Neural cell (in vitro differentiated cells): ENCODE measurements around the gene TEX38. TPM values are rescaled to one million over a fixed set of nuclear protein-coding genes. Genes with fewer than 3 reads are reported as not detected.
"Not testable (repeated sequence)": the region's sequence is repeated elsewhere in the genome, so short reads cannot be mapped to it uniquely, and the experiment has no call there.

Experiments
- H2AFZ ChIP-seq: fragments of 200-600, 300-800 bp; sonication (generic), shearing (Covaris generic); 2 replicates; pipeline ENCODE4 v1.6.0; 2014; ENCODE audit warnings: low read depth, mild to moderate bottlenecking, antibody characterized with exemption, low read length, moderate library complexity
- H3F3A ChIP-seq: fragments of 200-600 bp; shearing (Covaris generic); 2 replicates; pipeline ENCODE4 v1.6.1; 2016; ENCODE audit warnings: mild to moderate bottlenecking, moderate library complexity, mixed read lengths, antibody characterized with exemption, low read length; ENCODE audit not compliant: insufficient read depth, poor library complexity, severe bottlenecking
- H3K27ac ChIP-seq: fragments of 200-600, 300-800 bp; sonication (generic), shearing (Covaris generic); 2 replicates; pipeline ENCODE4 v1.5.1; 2014; ENCODE audit warnings: mild to moderate bottlenecking, low read length, moderate library complexity
- H3K27me3 ChIP-seq: fragments of 300-800, 200-600 bp; sonication (generic), shearing (Covaris generic); 2 replicates; pipeline ENCODE4 v1.6.0; 2014; ENCODE audit warnings: mild to moderate bottlenecking, low read depth, low read length, moderate library complexity; ENCODE audit not compliant: insufficient read depth
- H3K36me3 ChIP-seq: fragments of 300-800, 200-600 bp; sonication (generic), shearing (Covaris generic); 2 replicates; pipeline ENCODE4 v1.5.1; 2014; ENCODE audit warnings: mild to moderate bottlenecking, antibody characterized with exemption, low read length, moderate library complexity; ENCODE audit not compliant: insufficient read depth
- H3K4me2 ChIP-seq: fragments of 300-800, 200-600 bp; sonication (generic), shearing (Covaris generic); 2 replicates; pipeline ENCODE4 v1.6.0; 2014; ENCODE audit warnings: mild to moderate bottlenecking, low read length
- H3K4me3 ChIP-seq: fragments of 300-800, 200-600 bp; sonication (generic), shearing (Covaris generic); 2 replicates; pipeline ENCODE4 v1.5.1; 2014; ENCODE audit warnings: mild to moderate bottlenecking, low read length, moderate library complexity
- H3K79me2 ChIP-seq: fragments of 200-600 bp; shearing (Covaris generic); replicated peaks from 2 replicates; pipeline ENCODE4 v1.6.0; 2014; ENCODE audit warnings: mild to moderate bottlenecking, low read length, moderate library complexity; ENCODE audit not compliant: insufficient read depth
- H3K9ac ChIP-seq: fragments of 300-800, 200-600 bp; sonication (generic), shearing (Covaris generic); 2 replicates; pipeline ENCODE4 v1.6.1; 2016; ENCODE audit warnings: mild to moderate bottlenecking, low read length, mixed read lengths
- H3K9me2 ChIP-seq: fragments of 200-600 bp; shearing (Covaris generic); 2 replicates; pipeline ENCODE4 v1.6.1; 2016; ENCODE audit warnings: mild to moderate bottlenecking, low read length, mixed read lengths; ENCODE audit not compliant: insufficient read depth
- H3K9me3 ChIP-seq: fragments of 200-600, 300-800 bp; sonication (generic), shearing (Covaris generic); 2 replicates; pipeline ENCODE4 v1.6.1; 2016; ENCODE audit warnings: mild to moderate bottlenecking, mixed run types, low read length, moderate library complexity, mixed read lengths
- H4K20me1 ChIP-seq: fragments of 200-600 bp; shearing (Covaris generic); 2 replicates; pipeline ENCODE4 v1.6.1; 2016; ENCODE audit warnings: mild to moderate bottlenecking, mixed run types; ENCODE audit not compliant: insufficient read depth
- CTCF ChIP-seq: fragments of 450-650 bp; IDR thresholded peaks from 2 replicates; pipeline ENCODE4 v1.5.1; 2014; ENCODE audit warnings: antibody characterized with exemption, mild to moderate bottlenecking, moderate library complexity; ENCODE audit not compliant: poor library complexity, severe bottlenecking
- EP300 ChIP-seq: fragments of 450-650 bp; conservative IDR thresholded peaks from 2 replicates; pipeline ENCODE4 v1.6.1; 2014; ENCODE audit warnings: antibody characterized with exemption, mild to moderate bottlenecking, moderate library complexity; ENCODE audit not compliant: poor library complexity, severe bottlenecking
- EZH2 ChIP-seq: fragments of 200-600, 300-800 bp; shearing (Covaris generic), sonication (generic); IDR thresholded peaks from 2 replicates; pipeline ENCODE4 v1.6.1; 2014; ENCODE audit warnings: antibody characterized with exemption, low read length, borderline replicate concordance, mild to moderate bottlenecking; ENCODE audit not compliant: insufficient read depth, poor library complexity, severe bottlenecking
- MXI1 ChIP-seq: fragments of 450-650 bp; conservative IDR thresholded peaks from 2 replicates; pipeline ENCODE4 v1.6.1; 2014; ENCODE audit warnings: antibody characterized with exemption, mild to moderate bottlenecking; ENCODE audit not compliant: poor library complexity, severe bottlenecking
- POLR2AphosphoS5 ChIP-seq: IDR thresholded peaks from 2 replicates; pipeline ENCODE4 v1.6.1; 2012
- RAD21 ChIP-seq: fragments of 450-650 bp; conservative IDR thresholded peaks from 2 replicates; pipeline ENCODE4 v1.6.1; 2014; ENCODE audit warnings: antibody characterized with exemption, mild to moderate bottlenecking, moderate library complexity
- SMC3 ChIP-seq: fragments of 450-650 bp; conservative IDR thresholded peaks from 2 replicates; pipeline ENCODE4 v1.6.1; 2014; ENCODE audit warnings: antibody characterized with exemption, mild to moderate bottlenecking, moderate library complexity; ENCODE audit not compliant: poor library complexity
- TAF1 ChIP-seq: IDR thresholded peaks from 2 replicates; pipeline ENCODE4 v1.6.1; 2012; ENCODE audit warnings: low read depth
- polyA plus RNA-seq: library from polyadenylated mRNA; depleted of rRNA; stranded (reverse); fragments of >200 nt; gene quantifications from 2 replicates; pipeline ENCODE4 v1.2.3, GENCODE V29; 2014
- TF ChIP-seq, protein P1 (sequence below): IDR thresholded peaks from 2 replicates; pipeline ENCODE4 v1.6.1; 2012; ENCODE audit warnings: borderline replicate concordance

Gene TEX38
- polyA plus RNA-seq, 1 donor from 2014 or later, result not detected

DNA sequence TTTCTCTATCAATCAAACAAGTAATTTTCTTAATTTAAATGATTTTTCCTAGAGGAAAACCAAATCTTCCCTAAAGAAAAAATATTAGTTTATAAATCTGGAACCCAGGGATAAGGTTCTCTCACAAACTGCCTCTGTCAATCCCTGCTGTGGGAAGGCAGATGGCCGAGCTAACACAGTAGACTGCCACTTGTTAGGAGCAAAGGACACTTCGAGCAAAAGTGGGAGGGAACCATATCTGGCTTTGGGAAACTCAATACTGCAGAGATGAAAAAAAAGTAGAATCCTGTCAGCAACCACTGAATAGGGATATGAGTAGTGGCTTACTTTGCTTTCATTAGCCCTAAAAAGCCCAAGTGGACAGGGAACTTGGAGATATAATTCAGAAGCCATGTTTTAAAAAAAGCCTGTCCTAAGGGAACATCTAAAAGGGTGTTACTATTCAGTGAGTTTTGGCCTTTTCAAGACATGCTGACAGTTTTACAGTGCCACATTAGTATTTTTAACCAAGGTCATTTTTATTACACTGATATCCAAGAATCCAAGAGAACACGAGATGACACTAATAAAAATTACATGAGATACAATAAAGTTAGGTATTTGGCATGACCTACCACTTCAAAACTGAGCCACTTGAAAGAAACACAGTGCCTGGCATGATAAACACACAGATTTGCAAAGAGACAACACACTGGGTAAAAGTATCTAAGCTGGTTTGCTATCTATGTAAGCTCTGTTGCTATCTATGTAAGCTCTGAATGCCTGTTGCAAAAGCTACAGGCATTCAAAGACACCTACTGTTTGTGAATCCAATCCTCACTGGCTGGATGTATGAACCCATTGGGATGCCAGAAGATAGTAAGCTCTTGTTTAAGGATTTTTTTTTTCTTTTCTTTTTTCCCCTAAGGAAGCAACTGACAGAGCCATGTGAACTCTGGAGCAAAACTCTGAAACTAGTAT, 21.4 kb downstream of the TEX38 start:
- H4K20me1 ChIP-seq, result no peaks in the 10 kb centered on the region
- H3K4me3 ChIP-seq, result no peak overlapping the region
- no peaks in the 10 kb centered on the region for H3K9me2 ChIP-seq
- no peaks in the 10 kb centered on the region for H3K79me2 ChIP-seq
- no peak overlapping the region for H3K27ac ChIP-seq
- H3F3A ChIP-seq, result no peaks in the 10 kb centered on the region
- H3K9me3 ChIP-seq, result no peaks in the 10 kb centered on the region
- no peak overlapping the region for H3K4me2 ChIP-seq
- TF ChIP-seq EP300 (no peak), POLR2AphosphoS5 (no peak), CTCF (no peak), MXI1 (no peak), SMC3 (no peak), EZH2 (no peak), TAF1 (no peak), RAD21 (no peak)
- TF ChIP-seq, protein P1, sequence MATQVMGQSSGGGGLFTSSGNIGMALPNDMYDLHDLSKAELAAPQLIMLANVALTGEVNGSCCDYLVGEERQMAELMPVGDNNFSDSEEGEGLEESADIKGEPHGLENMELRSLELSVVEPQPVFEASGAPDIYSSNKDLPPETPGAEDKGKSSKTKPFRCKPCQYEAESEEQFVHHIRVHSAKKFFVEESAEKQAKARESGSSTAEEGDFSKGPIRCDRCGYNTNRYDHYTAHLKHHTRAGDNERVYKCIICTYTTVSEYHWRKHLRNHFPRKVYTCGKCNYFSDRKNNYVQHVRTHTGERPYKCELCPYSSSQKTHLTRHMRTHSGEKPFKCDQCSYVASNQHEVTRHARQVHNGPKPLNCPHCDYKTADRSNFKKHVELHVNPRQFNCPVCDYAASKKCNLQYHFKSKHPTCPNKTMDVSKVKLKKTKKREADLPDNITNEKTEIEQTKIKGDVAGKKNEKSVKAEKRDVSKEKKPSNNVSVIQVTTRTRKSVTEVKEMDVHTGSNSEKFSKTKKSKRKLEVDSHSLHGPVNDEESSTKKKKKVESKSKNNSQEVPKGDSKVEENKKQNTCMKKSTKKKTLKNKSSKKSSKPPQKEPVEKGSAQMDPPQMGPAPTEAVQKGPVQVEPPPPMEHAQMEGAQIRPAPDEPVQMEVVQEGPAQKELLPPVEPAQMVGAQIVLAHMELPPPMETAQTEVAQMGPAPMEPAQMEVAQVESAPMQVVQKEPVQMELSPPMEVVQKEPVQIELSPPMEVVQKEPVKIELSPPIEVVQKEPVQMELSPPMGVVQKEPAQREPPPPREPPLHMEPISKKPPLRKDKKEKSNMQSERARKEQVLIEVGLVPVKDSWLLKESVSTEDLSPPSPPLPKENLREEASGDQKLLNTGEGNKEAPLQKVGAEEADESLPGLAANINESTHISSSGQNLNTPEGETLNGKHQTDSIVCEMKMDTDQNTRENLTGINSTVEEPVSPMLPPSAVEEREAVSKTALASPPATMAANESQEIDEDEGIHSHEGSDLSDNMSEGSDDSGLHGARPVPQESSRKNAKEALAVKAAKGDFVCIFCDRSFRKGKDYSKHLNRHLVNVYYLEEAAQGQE, result no peak
- H3K9ac ChIP-seq, result no peak overlapping the region
- peaks cover 11% of the 10 kb centered on the region for H3K36me3 ChIP-seq
- no peaks in the 10 kb centered on the region for H3K27me3 ChIP-seq
- H2AFZ ChIP-seq, result no peak overlapping the region

DNA sequence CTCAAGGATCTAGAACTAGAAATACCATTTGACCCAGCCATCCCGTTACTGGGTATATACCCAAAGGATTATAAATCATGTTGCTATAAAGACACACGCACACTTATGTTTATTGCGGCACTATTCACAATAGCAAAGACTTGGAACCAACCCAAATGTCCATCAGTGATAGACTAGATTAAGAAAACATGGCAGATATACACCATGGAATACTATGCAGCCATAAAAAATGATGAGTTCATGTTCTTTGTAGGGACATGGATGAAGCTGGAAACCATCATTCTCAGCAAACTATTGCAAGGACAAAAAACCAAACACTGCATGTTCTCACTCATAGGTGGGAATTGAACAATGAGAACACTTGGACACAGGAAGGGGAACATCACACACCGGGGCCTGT, 23.0 kb downstream of the TEX38 start:
- H3K9ac ChIP-seq, H3K36me3 ChIP-seq, H4K20me1 ChIP-seq, H2AFZ ChIP-seq, H3K79me2 ChIP-seq, H3K9me2 ChIP-seq, H3K9me3 ChIP-seq, H3K4me2 ChIP-seq, H3K4me3 ChIP-seq, H3F3A ChIP-seq, H3K27ac ChIP-seq, H3K27me3 ChIP-seq: not testable (repeated sequence)
